Natural killer cell (primary cell): ENCODE data around the gene MCRIP2. TPM values are rescaled to one million over a fixed set of nuclear protein-coding genes. Genes with fewer than 3 reads are reported as not detected.

Source experiments
- ATAC-seq, 3 donors: fragments of 150-1000 bp in 2 of 3; fragments of 200-7000 bp in 1 of 3; cut with Tn5 transposase; 1 replicate in 1 of 3; 2 replicates in 2 of 3; pipeline ENCODE4 v1.10.0; 2021; ENCODE audit warnings: mild to moderate bottlenecking in 2 of 3, moderate library complexity in 2 of 3
- DNase-seq, 2 donors: peaks; one replicate each; pipeline versions ENCODE4 v3.0.0 to v3.0.0-alpha.2; 2013 to 2021; ENCODE audit warnings: mixed read lengths in 1 of 2
- H3K27ac ChIP-seq: one replicate; pipeline ENCODE4 v1.5.1; 2013; ENCODE audit warnings: mild to moderate bottlenecking, low read length
- H3K27me3 ChIP-seq: one replicate; pipeline ENCODE4 v1.6.1; 2013; ENCODE audit warnings: low read length; ENCODE audit not compliant: control insufficient read depth, insufficient read depth
- H3K36me3 ChIP-seq: one replicate; pipeline ENCODE4 v1.6.1; 2013; ENCODE audit warnings: low read length; ENCODE audit not compliant: control insufficient read depth, insufficient read depth
- H3K4me1 ChIP-seq: one replicate; pipeline ENCODE4 v1.6.1; 2013; ENCODE audit warnings: low read length; ENCODE audit not compliant: control insufficient read depth, insufficient read depth
- H3K4me3 ChIP-seq: one replicate; pipeline ENCODE4 v1.5.1; 2013; ENCODE audit warnings: low read length
- H3K9me3 ChIP-seq: one replicate; pipeline ENCODE4 v1.6.1; 2013; ENCODE audit warnings: low read length; ENCODE audit not compliant: control insufficient read depth, insufficient read depth
- H3K27ac Mint-ChIP-seq, 2 donors: one replicate each; pipeline ENCODE4 v1.8.0; 2022; ENCODE audit warnings: mild to moderate bottlenecking in 2 of 2, mixed read lengths in 2 of 2, moderate library complexity in 1 of 2
- H3K27me3 Mint-ChIP-seq, 2 donors: one replicate each; pipeline ENCODE4 v1.8.0; 2022; ENCODE audit warnings: low read depth in 2 of 2, mixed read lengths in 2 of 2
- H3K36me3 Mint-ChIP-seq: one replicate; pipeline ENCODE4 v1.8.0; 2022; ENCODE audit warnings: mixed read lengths
- H3K4me1 Mint-ChIP-seq, 2 donors: one replicate each; pipeline ENCODE4 v1.8.0; 2022; ENCODE audit warnings: mixed read lengths in 2 of 2
- H3K4me3 Mint-ChIP-seq: one replicate; pipeline ENCODE4 v1.8.0; 2022; ENCODE audit warnings: mild to moderate bottlenecking, moderate library complexity, mixed read lengths
- H3K9me3 Mint-ChIP-seq, 2 donors: one replicate each; pipeline ENCODE4 v1.8.0; 2022; ENCODE audit warnings: mixed read lengths in 2 of 2
- WGBS: methylation state at CpG from one replicate; pipeline ENCODE4 v1.1.7; 2013; ENCODE audit warnings: missing lambda C conversion rate; ENCODE audit not compliant: insufficient coverage; 5-methylcytosine and 5-hydroxymethylcytosine counted together
- intact Hi-C: fragments of 100-400 bp; cut with micrococcal nuclease; formaldehyde crosslinking; loops from one replicate; pipeline ENCODE4 v1.14.2; 2022
- total RNA-seq, 4 donors: library from RNA; stranded (reverse); fragments of 120-200 nt in 1 of 4; gene quantifications; one replicate each; pipeline versions ENCODE4 v1.2.3 to v1.2.4, GENCODE V29; 2013 to 2022
- TF ChIP-seq, protein P1 (sequence below): fragments of 200-600 bp; IDR thresholded peaks from one replicate; pipeline ENCODE4 v1.8.0; 2022; ENCODE audit warnings: antibody characterized with exemption

Gene MCRIP2
- total RNA-seq, 3 donors from 2014 or later (not counting 1 experiment from before 2014, with no cell fraction given), result 11.3 to 17.4 (median 15.7) TPM

DNA sequence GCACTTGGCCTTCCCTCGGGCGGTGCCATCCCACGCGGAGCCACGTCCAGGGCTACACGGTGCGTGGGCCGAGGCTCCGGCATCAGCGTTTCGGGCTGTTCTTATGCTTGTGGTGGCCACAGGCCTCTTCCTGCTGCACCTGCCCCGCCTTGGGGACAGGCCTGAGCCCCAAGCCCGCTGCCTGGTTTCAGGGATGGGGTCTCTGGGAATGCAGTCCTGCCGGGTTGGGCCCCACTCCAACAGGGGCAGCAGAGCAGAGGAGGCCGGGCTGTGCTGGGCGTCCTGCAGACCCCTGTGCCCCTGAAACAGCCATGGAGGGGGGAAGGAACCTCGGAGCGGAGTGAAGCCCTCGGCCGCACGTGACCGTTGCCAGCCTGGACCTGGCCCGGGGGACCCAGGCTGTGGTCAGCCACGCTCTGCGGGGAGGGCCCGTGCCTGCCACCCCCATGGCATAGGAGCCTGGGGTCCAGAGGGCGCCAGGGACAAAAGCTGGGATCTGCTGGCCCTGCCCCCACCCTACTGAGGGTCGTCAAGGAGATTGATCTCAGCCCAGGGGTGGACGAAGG, 11.3 kb upstream of the MCRIP2 start:
- H3K4me1 ChIP-seq, result peaks cover 8% of the 10 kb centered on the region
- no peaks in the 10 kb centered on the region for H3K27me3 ChIP-seq
- Mint-ChIP-seq H3K27ac (no peak overlapping the region), H3K4me1 (peaks cover 0 to 5% of the 10 kb centered on the region in 2 donors), H3K9me3 (no peaks in the 10 kb centered on the region), H3K27me3 (no peaks in the 10 kb centered on the region), H3K36me3 (no peaks in the 10 kb centered on the region), H3K4me3 (no peak overlapping the region)
- 60% methylated on average over 27 of the region's 29 CpGs for WGBS
- H3K4me3 ChIP-seq, result no peak overlapping the region
- no peak overlapping the region for H3K27ac ChIP-seq
- no peak for ATAC-seq
- TF ChIP-seq, protein P1, sequence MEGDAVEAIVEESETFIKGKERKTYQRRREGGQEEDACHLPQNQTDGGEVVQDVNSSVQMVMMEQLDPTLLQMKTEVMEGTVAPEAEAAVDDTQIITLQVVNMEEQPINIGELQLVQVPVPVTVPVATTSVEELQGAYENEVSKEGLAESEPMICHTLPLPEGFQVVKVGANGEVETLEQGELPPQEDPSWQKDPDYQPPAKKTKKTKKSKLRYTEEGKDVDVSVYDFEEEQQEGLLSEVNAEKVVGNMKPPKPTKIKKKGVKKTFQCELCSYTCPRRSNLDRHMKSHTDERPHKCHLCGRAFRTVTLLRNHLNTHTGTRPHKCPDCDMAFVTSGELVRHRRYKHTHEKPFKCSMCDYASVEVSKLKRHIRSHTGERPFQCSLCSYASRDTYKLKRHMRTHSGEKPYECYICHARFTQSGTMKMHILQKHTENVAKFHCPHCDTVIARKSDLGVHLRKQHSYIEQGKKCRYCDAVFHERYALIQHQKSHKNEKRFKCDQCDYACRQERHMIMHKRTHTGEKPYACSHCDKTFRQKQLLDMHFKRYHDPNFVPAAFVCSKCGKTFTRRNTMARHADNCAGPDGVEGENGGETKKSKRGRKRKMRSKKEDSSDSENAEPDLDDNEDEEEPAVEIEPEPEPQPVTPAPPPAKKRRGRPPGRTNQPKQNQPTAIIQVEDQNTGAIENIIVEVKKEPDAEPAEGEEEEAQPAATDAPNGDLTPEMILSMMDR, result no peak
- DNase-seq, result no peak
- peaks cover 8% of the 10 kb centered on the region for H3K36me3 ChIP-seq
- no peaks in the 10 kb centered on the region for H3K9me3 ChIP-seq
- intact Hi-C loops, result no loop called here

DNA sequence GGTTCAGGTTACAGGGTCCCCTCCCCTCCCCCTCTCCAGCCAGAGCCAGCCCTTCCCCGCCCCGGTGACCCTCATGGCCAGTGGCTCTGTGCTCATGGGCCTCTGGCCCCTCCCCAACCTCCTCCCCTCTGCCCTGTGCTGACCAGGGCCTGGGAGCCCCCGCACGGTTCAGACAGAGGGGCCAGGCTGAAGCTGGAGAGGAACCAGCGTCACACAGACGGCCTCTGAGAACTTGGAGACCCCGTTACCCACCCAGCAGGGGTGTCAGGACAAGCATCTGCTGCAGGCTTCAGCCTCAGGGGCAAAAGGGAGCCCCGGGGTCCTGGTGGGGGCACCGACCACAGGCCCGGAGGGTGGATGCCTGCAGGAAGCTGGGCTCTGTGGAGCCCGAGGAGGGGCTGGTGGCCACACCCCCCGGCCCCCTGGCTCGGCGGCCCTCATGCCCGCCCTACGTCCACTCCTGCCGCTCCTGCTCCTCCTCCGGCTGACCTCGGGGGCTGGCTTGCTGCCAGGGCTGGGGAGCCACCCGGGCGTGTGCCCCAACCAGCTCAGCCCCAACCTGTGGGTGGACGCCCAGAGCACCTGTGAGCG, 10.7 kb upstream of the MCRIP2 start, which contains the start of gene WFIKKN1:
TSS of gene WFIKKN1 (plus strand) at position 171 of the 591 bp plus-strand sequence. CDS start at position 440, 269 bp downstream.
- Histone ChIP-seq H3K4me1 (peaks cover 13% of the 10 kb centered on the region), H3K36me3 (peaks cover 5% of the 10 kb centered on the region), H3K27ac (no peak within 1 kb of the TSS), H3K9me3 (no peaks in the 10 kb centered on the region), H3K4me3 (no peak within 1 kb of the TSS), H3K27me3 (no peaks in the 10 kb centered on the region)
- H3K27ac Mint-ChIP-seq, result no peak within 1 kb of the TSS
- ATAC-seq, result no peak
- DNase-seq, result no peak
- no peaks in the 10 kb centered on the region for H3K27me3 Mint-ChIP-seq
- no peaks in the 10 kb centered on the region for H3K9me3 Mint-ChIP-seq
- peaks cover 0 to 5% of the 10 kb centered on the region in 2 donors for H3K4me1 Mint-ChIP-seq
- WGBS, result 4% methylated on average over 22 of the region's 23 CpGs
- intact Hi-C loops, result no loop called here
- TF ChIP-seq, protein P1, result no peak
- H3K4me3 Mint-ChIP-seq, result peak within 1 kb of the TSS; percentile 52
- no peaks in the 10 kb centered on the region for H3K36me3 Mint-ChIP-seq

DNA sequence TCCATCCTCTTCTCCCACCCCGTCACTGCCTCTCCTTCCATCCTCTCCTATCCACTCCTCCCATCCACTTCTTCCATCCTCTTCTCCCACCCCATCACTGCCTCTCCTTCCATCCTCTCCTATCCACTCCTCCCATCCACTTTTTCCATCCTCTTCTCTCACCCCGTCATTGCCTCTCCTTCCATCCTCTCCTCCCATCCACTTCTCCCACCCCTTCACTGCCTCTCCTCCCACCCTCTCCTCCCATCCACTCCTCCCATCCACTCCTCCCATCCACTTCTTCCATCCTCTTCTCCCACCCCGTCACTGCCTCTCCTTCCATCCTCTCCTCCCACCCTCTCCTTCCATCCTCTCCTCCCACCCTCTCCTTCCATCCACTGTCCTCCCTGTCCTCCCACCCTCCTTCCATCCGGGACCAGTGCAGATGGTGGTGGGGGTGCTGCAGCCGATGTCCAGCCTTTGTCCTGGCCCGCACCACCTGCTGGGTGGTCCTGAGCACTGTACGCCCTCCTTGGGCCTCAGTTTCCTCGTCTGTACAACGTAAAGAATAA, 9.7 kb upstream of the MCRIP2 start:
- WGBS, result 80% methylated on average over 8 of the region's 9 CpGs
- Mint-ChIP-seq H3K4me1 (peaks cover 7 to 12% of the 10 kb centered on the region in 2 donors), H3K27ac (no peak overlapping the region), H3K4me3 (peak overlapping the region; percentile 52), H3K9me3 (no peaks in the 10 kb centered on the region), H3K36me3 (no peaks in the 10 kb centered on the region), H3K27me3 (peaks cover 0 to 3% of the 10 kb centered on the region in 2 donors)
- no peak overlapping the region for H3K4me3 ChIP-seq
- ATAC-seq, result no peak
- H3K9me3 ChIP-seq, result no peaks in the 10 kb centered on the region
- peaks cover 5% of the 10 kb centered on the region for H3K36me3 ChIP-seq
- DNase-seq, result no peak
- H3K4me1 ChIP-seq, result peaks cover 13% of the 10 kb centered on the region
- TF ChIP-seq, protein P1, result no peak
- H3K27ac ChIP-seq, result no peak overlapping the region
- no peaks in the 10 kb centered on the region for H3K27me3 ChIP-seq
- intact Hi-C loops, result no loop called here
